SJSA1 (cell line): ENCODE measurements around the gene BUD13. TPM values are rescaled to one million over a fixed set of nuclear protein-coding genes. Genes with fewer than 3 reads are reported as not detected.
"Not testable (repeated sequence)": the region's sequence is repeated elsewhere in the genome, so short reads cannot be mapped to it uniquely, and the experiment has no call there.

Source experiments
- DNase-seq, 2 experiments: peaks; one replicate each; pipeline ENCODE4 v3.0.0-alpha.2; 2015 to 2020; ENCODE audit warnings: low spot score in 2 of 2, low read depth in 1 of 2
- H3K27ac ChIP-seq: fragments of 250-450 bp; sonication (Bioruptor Pico); 2 replicates; pipeline ENCODE4 v1.5.1; 2020; ENCODE audit warnings: mild to moderate bottlenecking, moderate library complexity
- H3K27me3 ChIP-seq: fragments of 250-450 bp; sonication (Bioruptor Pico); replicated peaks from 2 replicates; pipeline ENCODE4 v1.5.1; 2020; ENCODE audit warnings: mild to moderate bottlenecking, moderate library complexity
- H3K36me3 ChIP-seq: fragments of 250-450 bp; sonication (Bioruptor Pico); 2 replicates; pipeline ENCODE4 v1.5.1; 2020; ENCODE audit warnings: mild to moderate bottlenecking
- H3K4me1 ChIP-seq: fragments of 250-450 bp; sonication (Bioruptor Pico); replicated peaks from 2 replicates; pipeline ENCODE4 v1.6.1; 2021; ENCODE audit warnings: mild to moderate bottlenecking
- H3K4me3 ChIP-seq: fragments of 250-450 bp; sonication (Bioruptor Pico); 2 replicates; pipeline ENCODE4 v1.5.1; 2020; ENCODE audit warnings: mild to moderate bottlenecking
- H3K9me3 ChIP-seq: fragments of 250-450 bp; sonication (Bioruptor Pico); replicated peaks from 2 replicates; pipeline ENCODE4 v1.5.1; 2020; ENCODE audit warnings: mild to moderate bottlenecking
- total RNA-seq: library from RNA; depleted of rRNA; stranded (reverse); fragments of >200 nt; shearing (Covaris generic); gene quantifications from 2 replicates; pipeline ENCODE4 v1.2.3, GENCODE V29; 2014

The BUD13 gene
- total RNA-seq, 1 experiment from 2014 or later = 15.5 TPM

DNA sequence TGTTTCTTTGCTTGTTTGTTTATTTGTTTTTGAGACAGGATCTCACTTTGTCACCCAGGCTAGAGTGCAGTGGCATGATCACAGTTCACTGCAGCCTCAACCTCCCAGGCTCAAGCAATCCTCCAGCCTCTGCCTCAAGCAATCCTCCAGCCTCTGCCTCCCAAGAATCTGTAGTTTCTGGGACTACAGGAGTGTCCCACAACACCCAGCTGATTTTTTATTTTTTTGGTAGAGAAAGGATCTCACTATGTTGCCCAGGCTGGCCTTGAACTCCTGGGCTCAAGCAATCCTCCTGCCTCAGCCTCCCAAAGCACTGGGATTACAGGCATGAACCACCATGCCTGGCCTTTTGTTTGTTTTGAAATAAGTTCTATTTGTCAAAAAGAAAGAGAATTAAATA, 28.9 kb upstream of the BUD13 start:
- not testable (repeated sequence) for H3K4me1 ChIP-seq

DNA sequence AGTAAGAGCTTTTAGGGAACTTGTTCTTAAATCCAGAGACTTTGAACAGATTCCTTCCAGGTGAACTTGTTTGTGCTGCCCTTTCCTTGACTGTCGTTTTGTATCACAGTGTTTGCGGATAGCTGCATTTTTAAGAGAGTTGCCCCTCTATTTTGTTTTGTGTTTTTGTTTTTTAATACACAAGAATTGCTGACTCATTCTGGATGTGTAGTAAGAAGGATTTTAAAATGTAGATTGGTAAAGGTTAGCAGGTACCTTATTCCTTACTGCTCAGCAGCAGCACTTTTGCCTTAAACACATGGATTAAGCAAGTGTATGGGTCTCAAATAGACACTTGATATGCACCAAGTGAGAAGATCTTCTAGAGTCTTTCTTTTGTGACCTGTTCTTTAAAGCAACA, 27.8 kb upstream of the BUD13 start:
- H3K27me3 ChIP-seq = no peaks in the 10 kb centered on the region
- no peak overlapping the region for H3K27ac ChIP-seq
- no peaks in the 10 kb centered on the region for H3K36me3 ChIP-seq
- no peak for DNase-seq
- no peak overlapping the region for H3K4me3 ChIP-seq
- no peaks in the 10 kb centered on the region for H3K9me3 ChIP-seq
- H3K4me1 ChIP-seq = no peaks in the 10 kb centered on the region

More for the DNA sequence above, 28.9 kb upstream of the BUD13 start:
- not testable (repeated sequence) for H3K27me3 ChIP-seq, H3K4me3 ChIP-seq, H3K36me3 ChIP-seq, H3K9me3 ChIP-seq, H3K27ac ChIP-seq, DNase-seq

DNA sequence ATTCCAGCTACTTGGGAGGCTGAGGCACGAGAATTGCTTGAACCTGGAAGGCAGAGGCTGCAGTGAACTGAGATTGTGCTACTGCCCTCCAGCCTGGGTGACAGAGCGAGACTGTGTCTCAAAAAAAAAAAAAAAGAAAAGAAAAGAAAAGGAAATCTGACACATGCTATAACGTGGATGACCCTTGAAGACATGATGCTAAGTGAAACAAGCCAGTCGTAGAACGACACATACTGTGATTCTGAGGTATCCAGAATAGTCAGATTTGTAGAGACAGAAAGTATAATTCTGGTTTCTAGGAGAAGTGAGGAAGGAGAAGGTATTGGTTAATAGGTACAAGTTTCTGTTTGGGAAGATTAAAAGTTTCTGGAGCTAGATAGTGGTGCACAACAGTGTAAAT, 25.6 kb upstream of the BUD13 start:
- Histone ChIP-seq H3K27me3 (no peaks in the 10 kb centered on the region), H3K4me3 (no peak overlapping the region), H3K9me3 (no peaks in the 10 kb centered on the region), H3K36me3 (no peaks in the 10 kb centered on the region), H3K4me1 (no peaks in the 10 kb centered on the region), H3K27ac (no peak overlapping the region)
- no peak for DNase-seq

DNA sequence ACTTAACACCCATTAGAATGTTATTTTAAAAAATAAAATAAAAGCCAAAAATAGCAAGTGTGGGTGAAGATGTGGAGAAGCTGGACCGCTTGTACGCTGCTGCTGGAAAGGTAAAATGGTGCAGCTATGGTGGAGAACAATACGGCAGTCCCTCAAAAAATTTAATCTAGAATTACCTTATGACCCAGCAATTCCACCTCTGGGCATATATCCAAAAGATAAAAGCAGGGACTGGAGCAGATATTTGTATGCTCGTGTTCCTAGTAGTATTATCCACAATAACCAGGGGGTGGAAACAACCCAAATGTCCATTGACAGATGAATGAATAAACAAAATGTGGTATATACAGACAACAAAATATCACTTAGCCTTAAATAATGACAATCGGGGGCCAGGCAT, 25.0 kb upstream of the BUD13 start:
- no peak overlapping the region for H3K4me3 ChIP-seq
- no peaks in the 10 kb centered on the region for H3K9me3 ChIP-seq
- no peaks in the 10 kb centered on the region for H3K36me3 ChIP-seq
- no peak overlapping the region for H3K27ac ChIP-seq
- H3K27me3 ChIP-seq = no peaks in the 10 kb centered on the region
- no peak for DNase-seq
- no peaks in the 10 kb centered on the region for H3K4me1 ChIP-seq

DNA sequence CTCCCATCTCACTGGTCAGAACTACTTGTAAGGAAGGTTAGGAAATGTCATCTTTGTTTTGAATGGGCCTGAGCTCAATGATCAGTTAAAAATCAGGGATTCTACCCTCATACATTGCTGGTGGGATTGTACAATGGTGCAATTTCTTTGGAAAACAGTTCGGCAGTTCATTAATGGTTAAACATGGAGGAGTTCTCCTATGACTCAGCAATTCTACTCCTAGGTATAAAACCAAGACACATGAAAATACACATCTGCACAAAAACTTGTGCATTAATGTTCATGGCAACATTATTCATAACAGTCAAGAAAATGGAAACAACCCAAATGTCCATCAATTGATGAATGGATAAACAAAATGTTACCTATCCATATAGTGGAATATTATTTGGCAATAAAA, 23.8 kb upstream of the BUD13 start:
- Histone ChIP-seq H3K27ac (no peak overlapping the region), H3K4me3 (no peak overlapping the region), H3K4me1 (no peaks in the 10 kb centered on the region), H3K36me3 (no peaks in the 10 kb centered on the region), H3K9me3 (no peaks in the 10 kb centered on the region), H3K27me3 (no peaks in the 10 kb centered on the region)
- no peak for DNase-seq

DNA sequence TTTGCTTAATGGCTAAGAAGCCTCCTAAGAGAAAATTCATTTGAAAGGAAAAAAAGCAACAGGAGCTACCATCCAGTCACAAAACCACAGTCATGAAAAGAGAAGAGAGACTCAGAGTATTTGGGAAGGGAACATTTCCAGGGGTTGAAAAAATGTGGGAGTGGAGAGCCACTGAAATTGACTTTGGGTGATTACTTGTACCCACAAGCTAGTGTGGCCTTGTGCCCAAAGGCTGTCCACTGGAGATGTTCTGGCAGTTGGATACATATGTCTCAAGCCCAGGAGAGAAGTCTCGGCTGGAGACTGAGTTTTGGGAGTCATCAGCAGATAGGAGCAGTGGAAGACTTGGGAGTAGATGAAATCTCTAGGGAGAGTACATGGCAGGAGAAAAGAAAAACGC, 22.1 kb upstream of the BUD13 start:
- Histone ChIP-seq H3K36me3 (no peaks in the 10 kb centered on the region), H3K9me3 (no peaks in the 10 kb centered on the region), H3K4me1 (no peaks in the 10 kb centered on the region), H3K27me3 (no peaks in the 10 kb centered on the region), H3K4me3 (no peak overlapping the region), H3K27ac (no peak overlapping the region)
- DNase-seq = no peak

DNA sequence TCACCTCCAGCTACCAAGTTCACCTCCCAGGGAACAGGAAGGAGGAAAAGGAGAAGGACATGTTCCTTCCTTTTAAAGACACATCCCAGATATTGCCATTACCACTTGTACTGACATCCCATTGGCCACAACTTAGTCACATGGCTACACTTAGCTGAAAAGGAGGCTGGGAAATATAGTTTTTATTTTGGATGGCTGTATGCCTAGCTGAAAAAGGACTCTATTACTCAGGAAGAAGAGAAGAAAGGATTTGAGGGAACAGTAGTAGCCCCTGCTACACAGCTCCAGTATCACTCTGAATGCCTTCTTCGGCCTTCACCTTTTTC, 20.9 kb upstream of the BUD13 start:
- DNase-seq = no peak
- H3K27me3 ChIP-seq = no peaks in the 10 kb centered on the region
- H3K36me3 ChIP-seq = no peaks in the 10 kb centered on the region
- H3K9me3 ChIP-seq = no peaks in the 10 kb centered on the region
- H3K4me1 ChIP-seq = no peaks in the 10 kb centered on the region
- H3K27ac ChIP-seq = no peak overlapping the region
- no peak overlapping the region for H3K4me3 ChIP-seq

DNA sequence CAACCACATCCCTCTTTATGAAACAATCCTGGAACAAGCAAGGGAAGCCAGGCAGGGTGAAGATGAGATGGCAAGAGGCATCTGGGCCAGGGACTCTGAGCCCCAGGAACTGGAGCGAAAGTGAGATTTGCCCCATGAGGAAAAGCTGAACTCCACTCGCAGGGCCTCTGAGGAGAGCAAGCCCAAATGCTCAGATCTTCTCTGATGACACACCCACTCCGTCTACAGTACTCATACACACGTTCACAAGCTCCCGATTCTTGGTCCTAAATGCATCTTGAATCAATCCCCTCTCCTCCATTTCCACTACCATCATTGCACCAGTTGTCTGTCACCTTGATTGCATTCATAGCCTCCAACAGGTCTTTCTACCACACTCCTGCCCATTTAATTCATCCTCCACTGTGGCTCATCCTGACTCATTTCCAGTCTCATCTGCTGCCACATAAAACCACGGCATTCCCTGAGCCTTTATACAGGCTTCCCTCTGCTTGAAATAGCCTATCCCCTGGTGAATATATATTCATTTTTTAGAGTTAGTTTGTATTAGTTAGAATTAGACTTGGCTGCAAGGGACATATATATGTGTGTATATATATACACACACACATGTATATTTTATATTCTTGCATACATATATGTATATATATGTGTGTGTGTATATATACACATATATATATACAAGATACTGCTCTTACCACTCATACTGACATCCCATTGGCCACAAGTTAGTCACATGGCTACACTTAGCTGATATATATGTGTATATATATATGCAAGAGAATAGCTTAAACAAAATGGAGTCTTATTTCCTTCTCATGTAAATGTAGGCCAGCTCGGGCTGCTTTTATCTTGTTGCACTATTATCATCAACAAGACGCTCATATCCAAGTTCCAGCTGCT, 20.3 kb upstream of the BUD13 start:
- DNase-seq = no peak
- H3K4me3 ChIP-seq = no peak overlapping the region
- no peaks in the 10 kb centered on the region for H3K9me3 ChIP-seq
- no peak overlapping the region for H3K27ac ChIP-seq
- H3K4me1 ChIP-seq = 0 out of 2 replicates have a peak, but pooled peaks cover 5% of the 10 kb centered on the region
- no peaks in the 10 kb centered on the region for H3K36me3 ChIP-seq
- no peaks in the 10 kb centered on the region for H3K27me3 ChIP-seq

DNA sequence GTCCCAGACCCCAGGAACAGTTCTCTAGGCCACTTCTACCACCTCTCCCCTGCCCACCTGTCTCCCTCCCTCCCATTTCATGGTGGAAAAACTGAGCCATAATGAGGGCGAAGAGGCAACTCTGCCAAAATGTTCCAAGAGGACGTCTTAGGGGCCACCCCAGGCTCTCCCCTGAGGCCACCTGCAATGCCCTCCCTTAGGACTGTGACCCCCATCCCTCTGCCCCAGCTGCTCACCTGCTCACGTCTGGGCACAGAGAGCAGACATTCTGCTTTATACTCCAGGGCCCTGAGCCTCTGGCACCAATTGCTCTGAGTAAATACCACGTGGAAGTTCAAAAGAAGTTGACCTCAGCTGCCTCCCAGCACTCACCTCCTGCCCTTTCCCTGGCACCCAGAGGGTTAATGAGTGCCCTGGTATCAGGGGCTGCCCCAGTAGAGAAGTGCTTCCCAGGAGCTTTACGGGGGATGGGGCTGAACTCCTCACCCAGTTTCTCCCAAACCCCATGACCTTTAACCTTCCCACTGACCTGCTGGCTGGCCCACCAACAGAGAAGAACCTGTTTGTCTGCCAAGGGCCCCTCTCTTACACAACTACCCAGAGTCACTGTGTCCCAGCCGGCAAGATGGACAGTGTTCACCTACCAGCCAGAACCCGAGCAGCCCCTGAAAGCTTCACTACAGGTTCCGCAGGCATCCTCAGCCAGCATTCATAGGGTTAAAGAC, 19.5 kb upstream of the BUD13 start:
- Histone ChIP-seq H3K9me3 (no peaks in the 10 kb centered on the region), H3K4me3 (no peak overlapping the region), H3K36me3 (no peaks in the 10 kb centered on the region), H3K4me1 (0 out of 2 replicates have a peak, but pooled peaks cover 5% of the 10 kb centered on the region), H3K27ac (no peak overlapping the region), H3K27me3 (no peaks in the 10 kb centered on the region)
- DNase-seq = no peak

DNA sequence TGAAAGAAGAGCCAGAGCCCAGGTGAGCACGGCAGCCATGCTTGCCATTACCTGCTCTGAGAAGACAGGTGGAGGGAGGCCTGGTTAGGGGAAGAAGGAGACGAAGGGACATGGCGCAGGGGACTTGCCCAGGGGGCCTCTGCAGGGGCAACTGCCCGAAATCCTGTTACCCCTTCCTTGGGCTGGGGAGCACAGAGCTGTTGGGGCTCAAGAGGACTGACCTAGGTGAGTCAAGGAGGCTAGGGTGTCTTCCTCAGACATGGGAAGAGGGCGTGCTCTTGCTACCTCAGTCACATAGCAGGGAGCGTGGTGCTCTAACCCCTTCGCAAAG, 19.0 kb upstream of the BUD13 start, which contains the start of gene APOA5:
TSS of gene APOA5 (minus strand) at position 67 of the 331 bp plus-strand sequence. CDS start at position 48, 19 bp downstream.
- Histone ChIP-seq H3K27me3 (no peaks in the 10 kb centered on the region), H3K27ac (no peak within 1 kb of the TSS), H3K36me3 (no peaks in the 10 kb centered on the region), H3K4me1 (0 out of 2 replicates have a peak, but pooled peaks cover 8% of the 10 kb centered on the region), H3K9me3 (no peaks in the 10 kb centered on the region), H3K4me3 (no peak within 1 kb of the TSS)
- DNase-seq = no peak

DNA sequence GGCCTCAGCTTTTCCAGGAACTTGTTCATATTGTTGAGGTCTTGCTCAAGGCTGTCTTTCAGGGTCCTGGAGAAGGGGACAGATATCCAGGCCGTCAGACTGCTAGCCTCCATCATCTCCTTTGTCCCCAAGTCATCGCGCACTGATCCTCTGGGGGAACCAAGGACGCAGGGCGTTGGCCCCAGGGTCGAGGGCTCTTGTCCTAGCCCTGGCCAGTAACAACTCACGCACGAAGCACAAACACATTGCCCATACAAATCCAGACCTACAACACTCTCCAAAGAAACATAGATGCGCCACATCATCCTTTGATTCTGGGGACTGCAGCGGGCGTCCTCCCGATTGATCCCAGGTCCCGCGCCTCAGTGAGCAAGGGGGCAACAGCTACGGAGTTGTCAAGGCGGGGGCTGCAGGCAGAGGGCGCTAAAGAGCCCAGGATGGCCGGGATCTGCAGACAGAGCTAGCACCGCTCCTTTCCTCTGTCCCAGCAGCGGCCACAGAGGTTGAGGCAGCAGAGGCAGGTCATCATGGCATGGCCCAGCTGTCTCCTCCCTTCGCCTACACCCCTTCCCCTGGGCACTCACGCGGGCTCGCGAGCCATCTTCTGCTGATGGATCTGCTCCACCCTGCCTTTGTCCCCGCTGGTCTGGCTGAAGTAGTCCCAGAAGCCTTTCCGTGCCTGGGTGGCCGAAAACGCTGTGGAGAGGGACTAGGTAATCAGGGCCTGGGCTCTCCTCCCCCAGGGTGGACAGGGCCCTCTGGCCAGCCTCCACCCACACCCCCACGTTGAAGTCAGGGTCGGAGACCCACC, 18.4 kb upstream of the BUD13 start:
- Histone ChIP-seq H3K9me3 (no peaks in the 10 kb centered on the region), H3K4me3 (no peak overlapping the region), H3K27ac (no peak overlapping the region), H3K36me3 (peaks cover 5% of the 10 kb centered on the region), H3K27me3 (no peaks in the 10 kb centered on the region), H3K4me1 (0 out of 2 replicates have a peak, but pooled peaks cover 8% of the 10 kb centered on the region)
- DNase-seq = peak; percentile 37 to 59

DNA sequence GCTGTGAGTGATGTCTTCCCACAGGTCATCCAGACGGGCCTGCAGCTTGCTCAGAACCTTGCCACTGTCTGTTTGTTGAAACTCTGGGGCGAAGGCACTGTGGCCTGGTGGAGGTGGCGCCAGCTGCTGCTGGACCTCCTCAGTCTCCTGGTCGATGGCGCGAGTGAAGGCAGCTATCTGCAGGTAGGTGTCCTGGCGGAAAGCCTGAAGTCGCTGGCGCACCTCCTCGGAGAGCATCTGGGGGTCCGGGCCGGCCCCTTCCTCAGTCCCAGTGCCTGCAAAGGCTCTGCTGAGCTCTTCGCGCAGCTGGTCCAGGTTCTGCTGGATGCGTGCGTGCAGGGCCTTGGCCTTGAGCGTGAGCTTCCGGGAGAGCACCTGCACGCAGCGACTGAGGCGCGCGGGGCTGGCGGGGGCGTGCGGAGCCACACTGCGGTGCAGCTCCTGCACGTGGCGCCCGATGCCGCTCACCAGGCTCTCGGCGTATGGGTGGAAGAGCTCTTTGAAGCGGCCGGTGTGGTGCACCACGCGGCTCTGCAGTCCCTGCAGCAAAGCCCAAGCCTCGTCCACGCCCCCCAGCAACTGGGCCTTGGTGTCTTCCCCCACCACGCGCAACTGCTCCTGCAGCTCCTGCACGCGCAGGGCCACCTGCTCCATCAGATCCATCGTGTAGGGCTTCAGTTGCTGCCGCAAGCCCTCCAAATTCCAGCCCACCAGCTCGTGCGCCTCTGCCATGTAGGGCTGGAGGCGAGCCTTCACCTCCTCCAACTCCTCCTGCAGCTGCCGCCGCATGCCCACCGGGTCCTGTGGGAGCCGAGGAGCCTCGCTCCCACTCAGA, 17.6 kb upstream of the BUD13 start:
- no peak overlapping the region for H3K4me3 ChIP-seq
- 0 out of 2 replicates have a peak, but pooled peaks cover 8% of the 10 kb centered on the region for H3K4me1 ChIP-seq
- H3K27ac ChIP-seq = no peak overlapping the region
- no peaks in the 10 kb centered on the region for H3K27me3 ChIP-seq
- no peak for DNase-seq
- H3K36me3 ChIP-seq = peaks cover 11% of the 10 kb centered on the region
- H3K9me3 ChIP-seq = no peaks in the 10 kb centered on the region

DNA sequence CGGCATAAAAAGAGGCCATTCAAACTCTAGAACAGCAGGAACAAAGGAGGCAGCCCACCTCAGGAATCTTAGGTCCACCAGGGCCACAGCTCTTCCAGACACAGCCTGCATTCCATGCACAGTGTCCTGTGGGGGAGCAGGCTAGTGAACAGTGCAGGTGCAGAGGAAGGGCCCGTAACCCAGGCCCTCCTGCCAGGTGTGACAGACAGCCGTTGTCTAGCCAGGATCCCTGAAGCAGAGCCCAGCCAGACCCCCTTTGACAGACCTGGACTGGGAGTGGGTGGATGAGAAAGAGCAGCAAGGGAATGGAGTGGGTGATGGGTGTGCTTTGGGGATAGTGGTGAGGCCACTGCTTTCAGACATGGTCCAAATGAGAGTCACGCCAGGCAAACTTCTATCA, 16.2 kb upstream of the BUD13 start:
- Histone ChIP-seq H3K9me3 (no peaks in the 10 kb centered on the region), H3K4me1 (0 out of 2 replicates have a peak, but pooled peaks cover 8% of the 10 kb centered on the region), H3K36me3 (peaks cover 21% of the 10 kb centered on the region), H3K27ac (no peak overlapping the region), H3K4me3 (no peak overlapping the region), H3K27me3 (no peaks in the 10 kb centered on the region)
- DNase-seq = no peak
